GM12873 (cell line): ENCODE data around the gene ALOXE3.

Experiments
- TF ChIP-seq, protein P1 (sequence below): IDR thresholded peaks from 2 replicates; pipeline ENCODE4 v1.5.1; 2012; ENCODE audit warnings: low read depth, mild to moderate bottlenecking, moderate library complexity, low read length, control low read depth; ENCODE audit not compliant: insufficient read depth; ENCODE audit errors: missing control alignments

ALOXE3 gene

DNA sequence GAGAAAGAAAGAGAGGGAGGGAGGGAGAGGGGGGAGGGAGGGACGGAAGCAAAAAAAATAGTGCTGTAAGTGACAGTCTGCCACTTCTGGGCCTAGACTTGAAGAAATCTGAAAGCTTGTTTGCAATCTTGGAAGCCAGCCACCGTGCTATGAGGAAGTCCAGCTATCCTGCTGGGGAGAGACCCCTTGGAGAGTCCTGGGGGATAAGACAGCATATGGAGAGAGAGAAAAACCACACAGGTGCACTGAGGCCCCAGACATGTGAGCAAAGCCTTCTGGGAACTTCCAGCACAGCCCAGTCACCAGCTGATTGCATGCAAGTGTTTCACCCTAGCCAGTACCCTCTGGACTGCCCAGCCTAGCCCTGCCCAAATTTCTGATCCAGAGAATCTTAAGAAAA lies 18.2 kb downstream of the ALOXE3 start:
- TF ChIP-seq, protein P1, sequence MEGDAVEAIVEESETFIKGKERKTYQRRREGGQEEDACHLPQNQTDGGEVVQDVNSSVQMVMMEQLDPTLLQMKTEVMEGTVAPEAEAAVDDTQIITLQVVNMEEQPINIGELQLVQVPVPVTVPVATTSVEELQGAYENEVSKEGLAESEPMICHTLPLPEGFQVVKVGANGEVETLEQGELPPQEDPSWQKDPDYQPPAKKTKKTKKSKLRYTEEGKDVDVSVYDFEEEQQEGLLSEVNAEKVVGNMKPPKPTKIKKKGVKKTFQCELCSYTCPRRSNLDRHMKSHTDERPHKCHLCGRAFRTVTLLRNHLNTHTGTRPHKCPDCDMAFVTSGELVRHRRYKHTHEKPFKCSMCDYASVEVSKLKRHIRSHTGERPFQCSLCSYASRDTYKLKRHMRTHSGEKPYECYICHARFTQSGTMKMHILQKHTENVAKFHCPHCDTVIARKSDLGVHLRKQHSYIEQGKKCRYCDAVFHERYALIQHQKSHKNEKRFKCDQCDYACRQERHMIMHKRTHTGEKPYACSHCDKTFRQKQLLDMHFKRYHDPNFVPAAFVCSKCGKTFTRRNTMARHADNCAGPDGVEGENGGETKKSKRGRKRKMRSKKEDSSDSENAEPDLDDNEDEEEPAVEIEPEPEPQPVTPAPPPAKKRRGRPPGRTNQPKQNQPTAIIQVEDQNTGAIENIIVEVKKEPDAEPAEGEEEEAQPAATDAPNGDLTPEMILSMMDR: no peak

DNA sequence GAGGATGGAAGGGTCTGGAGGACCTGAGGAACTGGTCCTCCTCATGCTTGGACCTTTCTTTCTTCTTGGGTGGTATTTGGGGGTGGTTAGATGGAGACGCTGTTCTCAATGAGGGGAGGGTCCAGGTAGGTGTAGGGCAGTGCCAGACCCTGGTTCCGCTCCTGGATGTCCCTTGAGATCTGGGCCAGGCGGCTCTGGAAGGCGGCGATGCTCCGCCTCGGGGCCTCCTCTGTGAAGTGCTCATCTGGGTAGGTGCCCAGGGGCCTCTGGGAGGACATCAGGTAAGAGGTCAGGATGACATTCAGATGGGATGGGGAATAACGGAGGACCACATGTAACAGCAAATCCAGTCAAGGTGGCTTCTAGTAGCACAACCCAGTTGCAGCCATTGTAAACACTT lies 21.8 kb downstream of the ALOXE3 start:
- TF ChIP-seq, protein P1: no peak

DNA sequence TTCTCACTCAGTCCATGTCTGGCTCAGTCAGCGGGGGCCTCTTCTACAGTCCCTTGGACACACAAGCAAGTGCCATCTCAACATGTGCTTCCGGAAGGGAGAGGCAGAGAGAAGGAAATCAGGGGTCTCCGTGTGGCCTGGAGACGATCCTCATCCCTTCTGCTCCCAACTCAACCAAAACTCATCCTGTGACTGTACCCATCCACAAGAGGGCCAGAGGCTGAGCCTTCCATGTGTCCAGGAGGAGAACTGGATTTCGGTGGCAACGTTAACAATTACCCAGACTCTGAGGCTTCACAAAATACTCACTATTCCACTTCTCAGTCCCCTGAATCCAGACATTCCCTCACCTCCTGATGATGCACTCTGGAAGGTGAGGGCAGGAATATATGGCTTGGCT lies 23.0 kb downstream of the ALOXE3 start:
- TF ChIP-seq, protein P1: no peak

DNA sequence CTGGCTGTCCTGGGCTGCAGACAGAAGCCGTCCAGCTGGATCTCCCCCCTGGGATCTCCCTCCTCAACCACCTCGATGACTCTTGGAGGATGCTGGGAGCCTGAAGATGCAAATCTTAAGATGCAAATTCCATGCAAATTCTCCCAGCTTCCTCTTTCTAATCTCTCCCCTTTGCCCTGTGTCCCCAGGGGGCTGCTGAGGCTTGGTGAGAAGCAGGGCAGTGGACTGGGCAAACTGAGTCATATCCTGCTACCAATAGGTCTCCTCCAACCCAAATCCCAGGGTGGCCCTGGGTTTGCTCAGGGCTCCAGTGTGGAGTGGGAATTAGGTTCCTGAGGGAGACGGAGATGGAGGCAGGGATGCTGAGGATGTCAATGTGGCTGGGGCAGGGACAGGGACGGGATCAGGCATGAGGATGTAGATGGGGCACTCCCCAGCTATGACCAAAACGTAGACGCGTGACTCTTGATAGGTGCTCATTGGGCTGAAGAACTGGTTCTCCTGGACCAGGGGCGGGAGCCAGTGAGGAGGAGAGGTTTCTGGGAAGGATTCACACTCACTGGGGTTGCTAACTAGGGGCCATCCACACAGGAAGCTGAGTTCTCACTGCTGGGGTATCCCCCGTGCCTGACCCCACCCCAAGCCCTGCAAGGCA lies 27.2 kb downstream of the ALOXE3 start:
- TF ChIP-seq, protein P1: no peak

DNA sequence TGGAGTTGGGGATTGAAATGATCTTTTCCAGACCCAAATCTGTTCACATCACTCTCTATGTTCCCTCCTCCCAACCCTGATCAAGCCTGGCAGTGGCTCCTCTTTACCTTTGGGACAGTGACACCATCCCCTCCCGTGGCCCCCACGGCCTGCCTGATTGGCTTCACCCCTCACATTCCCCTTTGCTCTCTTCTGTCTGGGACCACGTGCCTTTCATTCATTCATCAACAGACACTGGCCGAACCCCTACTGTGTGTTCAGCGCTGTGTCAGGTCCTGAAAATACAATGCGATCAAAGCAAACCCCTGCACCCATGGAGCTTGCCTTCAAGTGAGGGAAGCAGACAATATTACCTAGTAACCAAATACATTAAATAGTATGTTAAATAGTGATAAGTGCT lies 28.6 kb downstream of the ALOXE3 start:
- TF ChIP-seq, protein P1: no peak

DNA sequence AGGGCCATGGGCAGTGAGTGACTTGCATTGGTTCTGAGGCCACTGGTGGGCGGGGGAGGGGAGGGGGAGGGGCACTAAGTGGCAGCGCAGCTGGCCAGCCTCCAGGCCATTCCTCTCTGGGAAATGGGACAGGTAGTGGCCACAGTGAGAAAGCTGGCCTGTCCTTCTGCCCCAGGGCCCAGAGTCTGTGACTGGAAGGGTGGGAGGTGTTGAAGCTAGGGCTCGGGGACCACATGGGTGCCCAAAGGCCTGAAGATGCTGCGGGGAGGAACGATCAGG lies 30.4 kb downstream of the ALOXE3 start:
- TF ChIP-seq, protein P1: no peak

DNA sequence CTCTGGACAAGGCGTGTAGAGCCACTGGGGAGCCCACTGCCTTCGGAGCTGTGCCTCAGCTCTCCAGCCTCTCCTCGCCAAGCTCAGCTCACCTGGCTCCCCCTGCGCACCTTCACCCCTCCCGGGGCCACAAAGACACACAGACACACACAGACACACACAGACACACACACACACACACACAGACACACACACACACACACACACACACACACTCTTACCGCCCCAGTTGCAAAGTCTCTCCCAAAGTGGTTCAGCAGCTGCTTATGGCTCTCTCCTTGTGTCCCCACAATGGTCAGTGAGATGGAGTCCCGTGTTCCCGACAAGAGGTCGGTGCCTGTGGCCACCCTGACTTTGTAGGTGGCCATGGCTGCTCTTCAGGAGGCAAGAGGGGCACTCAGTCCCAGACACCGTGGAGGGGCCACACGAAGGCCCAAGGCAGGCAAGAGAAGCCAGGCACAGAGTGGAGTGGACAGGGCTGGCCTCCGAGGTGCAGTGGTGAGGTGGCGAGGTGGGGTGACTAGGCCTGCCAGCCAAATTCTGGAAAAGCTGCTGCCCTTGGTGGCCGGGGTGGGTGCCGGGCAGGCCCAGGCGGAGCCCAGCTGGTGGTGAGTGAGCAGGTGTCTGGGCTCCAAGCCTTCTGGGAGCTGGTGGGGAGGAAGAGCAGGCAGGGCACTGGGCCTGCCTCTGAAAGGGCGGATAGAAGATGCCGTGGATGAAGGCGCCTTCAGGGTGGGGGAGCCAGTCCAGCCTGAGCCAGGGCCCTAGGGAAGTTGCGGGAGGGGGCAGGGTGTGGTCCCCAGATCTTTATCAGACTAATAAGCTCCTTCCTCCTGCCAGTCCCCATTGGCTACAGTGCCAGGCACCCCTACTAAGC lies 31.0 kb downstream of the ALOXE3 start, which contains the start of gene ALOX12B:
Gene ALOX12B (minus strand): TSS at position 642 of the 877 bp plus-strand sequence. CDS start 274 bp downstream, at position 368.
- TF ChIP-seq, protein P1: no peak
